Measurements from ENCODE around the gene PUS1. TPM values are rescaled to one million over a fixed set of nuclear protein-coding genes. Genes with fewer than 3 reads are reported as not detected.

PUS1 gene
- total and polyA plus RNA-seq, 9 of the 15 experiments (the other 6 are each of a cell fraction or from before 2014, with no cell fraction given): 1.9 to 90.8 (median 30.0) TPM

DNA sequence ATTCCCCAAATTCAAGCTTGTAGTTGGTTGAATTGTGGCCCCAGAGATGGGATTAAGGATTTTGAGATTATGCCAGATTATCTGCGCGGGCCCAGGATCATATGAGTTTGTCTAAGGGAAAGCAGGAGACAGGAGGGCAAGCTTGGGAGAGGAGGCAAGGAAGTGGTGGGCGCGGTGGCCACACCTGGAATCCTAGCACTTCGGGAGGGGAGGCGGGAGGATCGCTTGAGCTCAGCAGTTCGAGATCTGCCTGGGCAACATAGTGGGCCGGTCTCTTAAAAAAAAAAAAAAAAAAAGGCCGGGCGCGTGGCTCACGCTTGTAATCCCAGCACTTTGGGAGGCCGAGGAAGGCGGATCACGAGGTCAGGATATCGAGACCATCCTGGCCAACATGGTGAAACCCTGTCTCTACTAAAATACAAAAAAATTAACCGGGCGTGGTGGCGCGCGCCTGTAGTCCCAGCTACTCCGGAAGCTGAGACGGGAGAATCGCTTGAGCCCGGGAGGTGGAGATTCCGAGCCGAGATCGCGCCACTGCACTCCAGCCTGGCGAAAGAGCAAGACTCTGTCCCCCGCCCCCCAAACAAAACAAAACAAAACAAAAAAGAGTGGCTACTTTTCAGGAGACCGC, 881 bp upstream of the PUS1 start (continued):
- TF ChIP-seq, protein P1, sequence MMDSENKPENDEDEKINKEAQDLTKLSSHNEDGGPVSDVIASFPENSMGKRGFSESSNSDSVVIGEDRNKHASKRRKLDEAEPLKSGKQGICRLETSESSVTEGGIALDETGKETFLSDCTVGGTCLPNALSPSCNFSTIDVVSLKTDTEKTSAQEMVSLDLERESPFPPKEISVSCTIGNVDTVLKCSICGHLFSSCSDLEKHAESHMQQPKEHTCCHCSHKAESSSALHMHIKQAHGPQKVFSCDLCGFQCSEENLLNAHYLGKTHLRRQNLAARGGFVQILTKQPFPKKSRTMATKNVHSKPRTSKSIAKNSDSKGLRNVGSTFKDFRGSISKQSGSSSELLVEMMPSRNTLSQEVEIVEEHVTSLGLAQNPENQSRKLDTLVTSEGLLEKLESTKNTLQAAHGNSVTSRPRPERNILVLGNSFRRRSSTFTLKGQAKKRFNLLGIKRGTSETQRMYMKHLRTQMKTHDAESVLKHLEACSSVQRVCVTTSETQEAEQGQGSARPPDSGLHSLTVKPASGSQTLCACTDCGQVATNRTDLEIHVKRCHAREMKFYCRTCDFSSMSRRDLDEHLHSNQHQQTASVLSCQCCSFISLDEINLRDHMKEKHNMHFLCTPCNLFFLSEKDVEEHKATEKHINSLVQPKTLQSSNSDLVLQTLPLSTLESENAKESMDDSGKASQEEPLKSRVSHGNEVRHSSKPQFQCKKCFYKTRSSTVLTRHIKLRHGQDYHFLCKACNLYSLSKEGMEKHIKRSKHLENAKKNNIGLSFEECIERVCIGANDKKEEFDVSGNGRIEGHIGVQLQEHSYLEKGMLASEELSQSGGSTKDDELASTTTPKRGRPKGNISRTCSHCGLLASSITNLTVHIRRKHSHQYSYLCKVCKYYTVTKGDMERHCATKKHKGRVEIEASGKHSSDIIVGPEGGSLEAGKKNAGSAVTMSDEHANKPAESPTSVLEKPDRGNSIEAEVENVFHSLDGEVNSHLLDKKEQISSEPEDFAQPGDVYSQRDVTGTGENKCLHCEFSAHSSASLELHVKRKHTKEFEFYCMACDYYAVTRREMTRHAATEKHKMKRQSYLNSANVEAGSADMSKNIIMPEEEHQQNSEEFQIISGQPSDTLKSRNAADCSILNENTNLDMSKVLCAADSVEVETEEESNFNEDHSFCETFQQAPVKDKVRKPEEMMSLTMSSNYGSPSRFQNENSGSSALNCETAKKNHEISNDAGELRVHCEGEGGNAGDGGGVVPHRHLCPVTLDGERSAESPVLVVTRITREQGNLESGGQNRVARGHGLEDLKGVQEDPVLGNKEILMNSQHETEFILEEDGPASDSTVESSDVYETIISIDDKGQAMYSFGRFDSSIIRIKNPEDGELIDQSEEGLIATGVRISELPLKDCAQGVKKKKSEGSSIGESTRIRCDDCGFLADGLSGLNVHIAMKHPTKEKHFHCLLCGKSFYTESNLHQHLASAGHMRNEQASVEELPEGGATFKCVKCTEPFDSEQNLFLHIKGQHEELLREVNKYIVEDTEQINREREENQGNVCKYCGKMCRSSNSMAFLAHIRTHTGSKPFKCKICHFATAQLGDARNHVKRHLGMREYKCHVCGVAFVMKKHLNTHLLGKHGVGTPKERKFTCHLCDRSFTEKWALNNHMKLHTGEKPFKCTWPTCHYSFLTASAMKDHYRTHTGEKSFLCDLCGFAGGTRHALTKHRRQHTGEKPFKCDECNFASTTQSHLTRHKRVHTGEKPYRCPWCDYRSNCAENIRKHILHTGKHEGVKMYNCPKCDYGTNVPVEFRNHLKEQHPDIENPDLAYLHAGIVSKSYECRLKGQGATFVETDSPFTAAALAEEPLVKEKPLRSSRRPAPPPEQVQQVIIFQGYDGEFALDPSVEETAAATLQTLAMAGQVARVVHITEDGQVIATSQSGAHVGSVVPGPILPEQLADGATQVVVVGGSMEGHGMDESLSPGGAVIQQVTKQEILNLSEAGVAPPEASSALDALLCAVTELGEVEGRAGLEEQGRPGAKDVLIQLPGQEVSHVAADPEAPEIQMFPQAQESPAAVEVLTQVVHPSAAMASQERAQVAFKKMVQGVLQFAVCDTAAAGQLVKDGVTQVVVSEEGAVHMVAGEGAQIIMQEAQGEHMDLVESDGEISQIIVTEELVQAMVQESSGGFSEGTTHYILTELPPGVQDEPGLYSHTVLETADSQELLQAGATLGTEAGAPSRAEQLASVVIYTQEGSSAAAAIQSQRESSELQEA (IDR thresholded peaks at IDR 0.05; ENCODE audit: low read depth): peak; percentile 48; the same call in 1 of the 2 replicates
- 0 out of 2 replicates have a peak, but pooled peaks have one; percentile 2 for TF ChIP-seq ATF6 (CRISPR knock-in tag; IDR thresholded peaks at IDR 0.05)
- TF ChIP-seq SMARCA4 (IDR thresholded peaks at IDR 0.05): 0 out of 2 replicates have a peak, but pooled peaks have one; percentile 42
- TF ChIP-seq NFRKB (IDR thresholded peaks at IDR 0.05; ENCODE audit: low read depth): 0 out of 2 replicates have a peak, but pooled peaks have one; percentile 34
- peak; percentile 63; the same call in 1 of the 2 replicates for TF ChIP-seq ZNF384 (IDR thresholded peaks at IDR 0.05; ENCODE audit: low read depth, low read length)
- TF ChIP-seq CEBPG (CRISPR knock-in tag; IDR thresholded peaks at IDR 0.05): no peak
- no peak for TF ChIP-seq CEBPG (tag; conservative IDR thresholded peaks at IDR 0.05 in 1 of 2, IDR thresholded peaks at IDR 0.05 in 1 of 2)
- TF ChIP-seq ETV1 (tag; conservative IDR thresholded peaks at IDR 0.05; ENCODE audit: low read depth): peak; percentile 84
- peak; percentile 23; the same call in 1 of the 2 replicates for TF ChIP-seq NKRF (IDR thresholded peaks at IDR 0.05; ENCODE audit: borderline replicate concordance)
- TF ChIP-seq ZNF354B (CRISPR knock-in tag; IDR thresholded peaks at IDR 0.05): no peak
- TF ChIP-seq NBN (IDR thresholded peaks at IDR 0.05; ENCODE audit: low read depth): peak; percentile 91
- TF ChIP-seq NCOA1 (IDR thresholded peaks at IDR 0.05; ENCODE audit: low read depth): peak; percentile 33; the same call in 1 of the 2 replicates
- no peak for TF ChIP-seq CREB1 (IDR thresholded peaks at IDR 0.05)
- 0 out of 2 replicates have a peak, but pooled peaks have one; percentile 2 for TF ChIP-seq CREB1 (CRISPR knock-in tag; IDR thresholded peaks at IDR 0.05)
- no peak for TF ChIP-seq MYBL2 (IDR thresholded peaks at IDR 0.05; ENCODE audit: low read depth)
- no peak for TF ChIP-seq MYBL2 (CRISPR knock-in tag; IDR thresholded peaks at IDR 0.05; ENCODE audit: borderline replicate concordance)
- TF ChIP-seq DPF2 (IDR thresholded peaks at IDR 0.05): peak; percentile 79
